Brain microvascular endothelial cell (primary cell): ENCODE measurements around the gene MITD1.

ENCODE experiments used
- DNase-seq: peaks from one replicate; pipeline ENCODE4 v3.0.0-alpha.2; 2020
- H3K27ac ChIP-seq: fragments of 250-450 bp; sonication (Bioruptor Pico); 2 replicates; pipeline ENCODE4 v1.5.1; 2020; ENCODE audit warnings: mild to moderate bottlenecking, moderate library complexity
- H3K27me3 ChIP-seq: fragments of 250-450 bp; sonication (Bioruptor Pico); replicated peaks from 2 replicates; pipeline ENCODE4 v1.5.1; 2020; ENCODE audit warnings: mild to moderate bottlenecking
- H3K36me3 ChIP-seq: fragments of 250-450 bp; sonication (Bioruptor Pico); replicated peaks from 2 replicates; pipeline ENCODE4 v1.5.1; 2020; ENCODE audit warnings: mild to moderate bottlenecking
- H3K4me3 ChIP-seq: 2 replicates; pipeline ENCODE4 v1.5.1; 2011; ENCODE audit warnings: low read depth, mild to moderate bottlenecking, control low read depth, low read length, moderate library complexity
- in situ Hi-C: cut with HindIII; loops from 2 replicates; pipeline ENCODE4 v1.10.0; 2017; ENCODE audit warnings: low sequenced_read_pairs, low pct_ligation_motif_present
- TF ChIP-seq, protein P1 (sequence below): IDR thresholded peaks from 2 replicates; pipeline ENCODE4 v1.5.1; 2011; ENCODE audit warnings: low read depth, mild to moderate bottlenecking, moderate library complexity, low read length, control low read depth, inconsistent platforms; ENCODE audit errors: missing control alignments

MITD1 gene

GRCh38 chr2:99184811-99185210, 4.0 kb upstream of the MITD1 start:
- DNase-seq: no peak
- Histone ChIP-seq H3K36me3 (no peaks in the 10 kb centered on the region), H3K27me3 (no peaks in the 10 kb centered on the region), H3K27ac (no peak overlapping the region), H3K4me3 (no peak overlapping the region)
- TF ChIP-seq, protein P1, sequence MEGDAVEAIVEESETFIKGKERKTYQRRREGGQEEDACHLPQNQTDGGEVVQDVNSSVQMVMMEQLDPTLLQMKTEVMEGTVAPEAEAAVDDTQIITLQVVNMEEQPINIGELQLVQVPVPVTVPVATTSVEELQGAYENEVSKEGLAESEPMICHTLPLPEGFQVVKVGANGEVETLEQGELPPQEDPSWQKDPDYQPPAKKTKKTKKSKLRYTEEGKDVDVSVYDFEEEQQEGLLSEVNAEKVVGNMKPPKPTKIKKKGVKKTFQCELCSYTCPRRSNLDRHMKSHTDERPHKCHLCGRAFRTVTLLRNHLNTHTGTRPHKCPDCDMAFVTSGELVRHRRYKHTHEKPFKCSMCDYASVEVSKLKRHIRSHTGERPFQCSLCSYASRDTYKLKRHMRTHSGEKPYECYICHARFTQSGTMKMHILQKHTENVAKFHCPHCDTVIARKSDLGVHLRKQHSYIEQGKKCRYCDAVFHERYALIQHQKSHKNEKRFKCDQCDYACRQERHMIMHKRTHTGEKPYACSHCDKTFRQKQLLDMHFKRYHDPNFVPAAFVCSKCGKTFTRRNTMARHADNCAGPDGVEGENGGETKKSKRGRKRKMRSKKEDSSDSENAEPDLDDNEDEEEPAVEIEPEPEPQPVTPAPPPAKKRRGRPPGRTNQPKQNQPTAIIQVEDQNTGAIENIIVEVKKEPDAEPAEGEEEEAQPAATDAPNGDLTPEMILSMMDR: no peak
- in situ Hi-C loops: no loop called here

- no peak overlapping the region for H3K4me3 ChIP-seq
- TF ChIP-seq, protein P1: no peak
- no peaks in the 10 kb centered on the region for H3K27me3 ChIP-seq
- in situ Hi-C loops: no loop called here
- DNase-seq: no peak
- H3K36me3 ChIP-seq: no peaks in the 10 kb centered on the region
- H3K27ac ChIP-seq: no peak overlapping the region
Measured at GRCh38 chr2:99183025-99183424, 2.2 kb upstream of the MITD1 start.

- TF ChIP-seq, protein P1: no peak
- Histone ChIP-seq H3K36me3 (no peaks in the 10 kb centered on the region), H3K4me3 (peak overlapping the region; percentile 98), H3K27ac (peak overlapping the region; percentile 64), H3K27me3 (no peaks in the 10 kb centered on the region)
- in situ Hi-C loops: no loop called here
- DNase-seq: peak; percentile 5
Measured at GRCh38 chr2:99181624-99182000, 754 bp upstream of the MITD1 start.

- H3K27me3 ChIP-seq: no peaks in the 10 kb centered on the region
Measured at GRCh38 chr2:99171377-99172140, 9.3 kb downstream of the MITD1 start.

GRCh38 chr2:99169534-99169933, 11.3 kb downstream of the MITD1 start:
- TF ChIP-seq, protein P1: no peak
- Histone ChIP-seq H3K27me3 (no peaks in the 10 kb centered on the region), H3K4me3 (no peak overlapping the region), H3K27ac (no peak overlapping the region), H3K36me3 (peaks cover 24% of the 10 kb centered on the region)
- in situ Hi-C loops: no loop called here
- no peak for DNase-seq

More at GRCh38 chr2:99171377-99172140, 9.3 kb downstream of the MITD1 start:
- DNase-seq: no peak
- no peak overlapping the region for H3K27ac ChIP-seq
- in situ Hi-C loops: no loop called here
- no peak overlapping the region for H3K4me3 ChIP-seq
- TF ChIP-seq, protein P1: no peak
- peaks cover 24% of the 10 kb centered on the region for H3K36me3 ChIP-seq

DNA sequence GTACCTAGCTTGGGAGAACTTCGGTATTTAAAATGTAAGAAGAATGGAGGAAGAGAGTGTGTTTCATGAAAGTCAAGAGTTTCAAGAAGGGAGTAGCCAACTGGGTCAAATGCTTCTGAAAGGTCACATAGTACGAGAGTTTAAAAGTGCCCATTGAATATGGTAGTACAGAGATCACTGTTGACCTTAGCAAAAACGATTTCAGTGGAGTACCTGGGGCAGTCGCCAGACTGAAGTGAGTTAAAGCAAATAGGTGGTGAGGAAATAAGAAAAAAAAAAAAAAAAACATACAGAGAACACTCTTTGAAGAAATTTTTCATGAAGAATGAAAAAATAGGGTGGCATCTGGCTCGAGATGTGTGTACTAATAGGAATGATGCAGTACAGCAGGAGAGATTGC, 14.6 kb downstream of the MITD1 start:
- H3K27ac ChIP-seq: no peak overlapping the region
- peaks cover 19% of the 10 kb centered on the region for H3K36me3 ChIP-seq
- no peak overlapping the region for H3K4me3 ChIP-seq
- H3K27me3 ChIP-seq: no peaks in the 10 kb centered on the region
- TF ChIP-seq, protein P1: no peak
- DNase-seq: no peak
- in situ Hi-C loops: no loop called here
